GM18861 (cell line): ENCODE measurements around the gene CLSTN1.

Experiments used
- ATAC-seq: cut with Tn5 transposase; IDR thresholded peaks from one replicate; pipeline ENCODE4 v1.9.1; 2021; ENCODE audit not compliant: unreplicated experiment

The CLSTN1 gene

DNA sequence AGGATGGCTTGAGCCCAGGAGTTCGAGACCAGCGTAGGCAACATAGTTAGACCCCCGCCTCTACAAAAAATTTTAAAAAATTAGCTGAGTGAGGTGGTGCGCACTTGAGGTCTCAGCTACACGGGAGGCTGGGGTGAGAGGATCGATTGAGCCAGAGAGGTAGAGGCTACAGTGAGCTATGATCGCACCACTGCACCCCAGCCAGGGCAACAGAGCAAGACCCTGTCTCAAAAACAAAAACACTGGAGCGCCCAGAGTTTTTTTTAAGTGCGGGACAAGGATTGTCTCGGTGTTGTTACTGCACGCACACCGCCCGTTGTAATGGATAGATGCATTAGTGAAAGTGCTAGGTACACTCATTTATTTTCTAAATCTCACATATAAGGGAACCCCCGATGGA lies 135.2 kb downstream of the CLSTN1 start:
- ATAC-seq, result no peak

- ATAC-seq, result no peak
These were observed 135.7 kb downstream of the CLSTN1 start for GRCh38 chr1:9687874-9688582.

DNA sequence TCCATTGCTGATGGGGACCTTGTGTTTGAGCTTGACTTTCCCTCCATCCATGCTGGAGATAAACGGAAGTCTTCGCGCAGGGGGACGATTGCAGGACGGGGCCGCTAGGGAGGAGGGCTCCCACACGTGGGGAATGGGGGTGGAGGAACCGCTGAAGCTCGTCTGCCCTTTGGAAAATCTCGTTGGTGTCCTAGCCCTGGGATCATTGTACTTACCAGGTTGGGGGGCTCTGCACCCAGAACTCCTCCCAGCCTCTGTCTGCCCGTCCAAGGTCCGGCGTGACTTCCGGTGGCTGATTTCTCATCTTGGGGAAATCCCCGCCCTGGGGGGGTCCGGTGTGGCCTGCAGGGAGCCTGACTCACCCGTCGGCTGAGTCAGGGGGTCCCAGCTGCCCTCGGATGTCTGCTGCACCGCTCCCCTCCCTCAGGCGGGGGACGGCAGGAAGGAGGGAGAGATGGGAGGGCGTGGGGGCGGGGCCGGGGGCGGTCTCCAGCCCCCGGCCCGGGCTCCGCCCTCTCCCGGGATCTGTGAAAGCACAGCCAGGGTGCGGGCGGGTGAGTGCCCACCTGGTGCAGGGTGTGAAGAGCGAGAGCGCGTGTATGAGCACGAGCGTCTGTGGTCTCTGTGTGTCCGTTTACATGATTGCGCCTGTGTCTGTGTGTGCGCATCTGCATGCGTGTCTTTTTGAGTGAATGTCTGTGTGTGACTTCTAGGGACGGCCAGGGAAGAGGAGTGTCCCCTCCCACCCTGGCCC lies 136.5 kb downstream of the CLSTN1 start:
- no peak for ATAC-seq

- no peak for ATAC-seq
These were observed 139.0 kb downstream of the CLSTN1 start for GRCh38 chr1:9684801-9685200.

- no peak for ATAC-seq
These were observed 142.9 kb downstream of the CLSTN1 start for GRCh38 chr1:9680828-9681227.

GRCh38 chr1:9680091-9680490 lies 143.7 kb downstream of the CLSTN1 start:
- no peak for ATAC-seq
